HG03045 (cell line): ENCODE measurements around the gene PNLIPRP1.

ENCODE experiments used
- ATAC-seq: cut with Tn5 transposase; IDR thresholded peaks from one replicate; pipeline ENCODE4 v1.9.1; 2021; ENCODE audit warnings: mild to moderate bottlenecking, moderate library complexity; ENCODE audit not compliant: unreplicated experiment

Gene PNLIPRP1

GRCh38 chr10:116629340-116629739, 38.6 kb downstream of the PNLIPRP1 start:
- ATAC-seq, result no peak

- no peak for ATAC-seq
Observed at GRCh38 chr10:116630020-116630419, 39.3 kb downstream of the PNLIPRP1 start.

- ATAC-seq, result no peak
Observed at GRCh38 chr10:116631871-116632295, 41.1 kb downstream of the PNLIPRP1 start.

GRCh38 chr10:116632596-116633215, 41.9 kb downstream of the PNLIPRP1 start:
- no peak for ATAC-seq

DNA sequence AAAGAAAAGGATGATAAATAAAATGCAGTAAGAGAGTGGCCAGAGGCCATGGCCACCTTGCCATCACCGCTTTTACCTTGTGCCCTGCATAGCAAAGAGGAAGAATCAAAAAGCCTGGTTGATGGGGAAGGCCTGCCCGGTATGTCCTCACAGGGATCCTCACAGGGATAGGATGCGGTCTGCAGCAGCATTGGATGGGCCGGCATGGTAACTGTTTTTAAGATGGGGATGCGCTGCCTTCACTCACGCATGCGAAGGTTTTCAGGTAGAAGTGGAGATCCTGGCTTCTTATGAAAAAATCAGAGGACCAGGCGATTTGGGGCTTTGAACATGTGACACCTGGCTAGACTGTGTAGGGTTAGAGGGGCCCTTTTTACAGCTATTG, 42.4 kb downstream of the PNLIPRP1 start:
- ATAC-seq, result no peak

DNA sequence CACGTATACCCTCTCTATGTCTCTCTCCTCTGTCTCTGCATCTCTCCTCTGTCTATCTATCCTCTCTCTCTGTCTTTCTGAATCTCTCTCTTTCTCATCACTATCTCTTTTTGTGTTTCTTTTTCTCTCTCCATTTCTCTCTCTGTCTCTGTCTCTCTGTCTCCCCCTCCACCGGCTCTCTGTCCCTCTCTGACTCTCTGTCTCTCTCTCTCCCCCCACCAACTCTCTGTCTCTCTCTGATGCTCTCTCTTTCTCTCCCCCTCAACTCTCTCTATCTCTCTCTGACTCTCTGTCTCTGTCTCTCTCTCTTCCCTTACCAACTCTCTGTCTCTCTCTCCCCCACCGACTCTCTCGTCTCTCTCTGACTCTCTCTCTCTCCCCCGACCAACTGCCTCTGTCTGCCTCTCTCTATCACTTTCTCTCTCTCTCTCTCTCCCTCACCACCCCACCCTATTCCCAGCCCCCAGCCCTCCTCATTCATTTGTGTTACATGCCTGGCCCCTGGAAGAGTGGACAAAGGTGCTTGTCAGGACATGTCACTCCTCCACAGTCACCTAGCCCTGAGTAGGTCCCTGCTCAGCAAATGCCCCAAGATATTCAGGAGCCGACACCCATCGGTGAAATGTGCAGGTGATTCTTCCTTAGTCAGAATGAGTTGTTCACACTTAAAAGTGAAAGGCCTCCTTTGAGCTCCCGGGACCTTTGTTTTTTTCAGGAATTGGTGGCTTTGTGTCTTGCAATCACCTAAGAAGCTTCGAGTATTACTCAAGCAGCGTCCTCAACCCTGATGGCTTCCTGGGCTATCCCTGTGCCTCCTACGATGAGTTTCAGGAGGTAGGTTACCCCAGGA, 43.6 kb downstream of the PNLIPRP1 start:
- ATAC-seq, result no peak

GRCh38 chr10:116636385-116636784, 45.6 kb downstream of the PNLIPRP1 start:
- ATAC-seq, result no peak

DNA sequence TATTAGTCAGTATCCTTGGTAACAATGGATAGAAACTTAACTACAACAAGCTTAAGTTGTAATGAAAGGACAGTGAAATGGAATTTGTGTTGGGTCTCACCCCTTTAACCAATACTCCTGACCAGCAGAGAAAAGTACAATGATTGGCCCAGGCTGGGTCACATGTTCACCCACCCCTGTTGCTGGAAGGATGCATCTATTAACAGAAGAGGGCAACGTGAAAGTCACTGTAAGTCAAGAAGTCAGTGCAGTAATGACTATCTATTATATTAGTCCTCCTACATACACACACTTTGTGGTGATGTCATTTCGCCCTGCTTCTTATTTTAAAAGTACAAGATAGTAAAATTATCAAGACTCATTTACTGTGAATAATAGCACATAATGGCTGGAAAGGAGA, 46.2 kb downstream of the PNLIPRP1 start:
- ATAC-seq, result no peak

- ATAC-seq, result no peak
Observed at GRCh38 chr10:116637830-116638229, 47.1 kb downstream of the PNLIPRP1 start.

GRCh38 chr10:116646502-116646901, 55.7 kb downstream of the PNLIPRP1 start:
- no peak for ATAC-seq

DNA sequence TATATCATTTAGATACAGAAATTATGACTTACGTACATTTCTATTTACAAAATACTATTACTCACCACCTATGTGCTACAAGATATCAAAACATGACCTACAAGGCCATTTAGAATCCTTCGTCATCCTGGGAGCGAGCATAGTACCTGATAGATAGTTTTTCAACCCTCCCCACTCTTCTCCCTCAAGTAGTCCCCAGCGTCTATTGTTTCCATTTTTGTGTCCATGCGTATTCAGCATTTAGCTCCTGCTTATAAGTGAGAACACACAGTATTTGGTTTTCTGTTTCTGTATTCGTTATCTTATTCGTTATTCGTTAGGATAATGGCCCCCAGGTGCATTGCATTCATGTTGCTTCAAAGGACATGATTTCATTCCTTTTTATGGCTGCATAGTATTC, 58.1 kb downstream of the PNLIPRP1 start:
- no peak for ATAC-seq

GRCh38 chr10:116653885-116654284, 63.1 kb downstream of the PNLIPRP1 start:
- no peak for ATAC-seq

GRCh38 chr10:116654816-116655215, 64.1 kb downstream of the PNLIPRP1 start:
- no peak for ATAC-seq

DNA sequence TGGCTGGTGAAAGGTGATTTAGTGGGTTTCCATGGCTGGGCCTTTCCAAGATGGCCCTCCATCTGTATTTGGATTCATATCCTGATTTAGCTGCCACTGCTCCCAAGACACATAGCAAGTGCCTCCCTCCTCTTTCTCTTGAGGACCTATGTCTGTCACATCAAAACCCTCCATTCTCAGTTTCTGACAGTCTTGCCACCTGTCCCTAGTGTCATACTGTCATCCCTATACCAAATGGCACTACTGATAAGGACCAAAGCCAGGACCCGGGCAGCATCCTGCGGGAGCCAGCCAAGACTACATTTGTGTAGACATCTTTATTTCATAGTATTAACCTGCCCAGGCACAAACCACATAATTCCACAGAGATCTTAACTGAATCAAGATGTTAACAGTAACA, 64.8 kb downstream of the PNLIPRP1 start:
- ATAC-seq, result no peak

GRCh38 chr10:116656044-116656443, 65.3 kb downstream of the PNLIPRP1 start:
- ATAC-seq, result no peak

DNA sequence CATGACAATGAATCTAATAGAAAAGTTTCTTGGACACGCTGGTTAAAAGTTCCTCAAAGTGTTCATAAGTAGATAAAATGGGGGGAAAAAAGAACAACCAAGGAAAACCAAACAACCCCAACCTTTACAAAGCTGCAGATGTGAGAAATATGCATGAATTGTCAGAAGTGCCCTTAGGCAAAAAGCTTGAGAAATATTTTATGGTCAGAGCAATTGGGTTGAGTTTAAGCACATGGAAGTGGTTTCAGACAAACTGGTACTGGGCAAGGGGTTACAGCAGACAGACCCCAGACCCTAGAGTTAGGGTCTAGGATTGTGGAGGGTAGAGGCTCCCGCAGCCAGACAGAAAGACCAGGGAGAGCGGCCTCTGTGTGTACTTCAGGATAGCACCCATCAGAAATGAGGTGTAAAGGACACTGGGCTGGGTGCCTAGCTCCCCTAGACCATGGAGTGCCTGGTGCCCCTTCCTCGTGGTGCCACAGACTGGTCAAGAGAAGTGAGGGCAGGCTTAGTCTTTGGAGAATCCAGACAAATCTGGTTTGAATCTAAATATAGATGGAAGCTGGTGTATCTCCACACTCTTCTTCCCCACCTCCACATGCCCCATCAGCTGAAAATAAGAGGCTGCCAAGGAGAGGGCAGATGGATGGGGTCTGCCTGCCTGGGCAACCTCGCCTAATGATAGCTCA, 67.2 kb downstream of the PNLIPRP1 start:
- ATAC-seq, result no peak
